Vagina (tissue), 2 donors: ENCODE results near the gene LCN15. TPM values are rescaled to one million over a fixed set of nuclear protein-coding genes. Genes with fewer than 3 reads are reported as not detected.
"Not testable (repeated sequence)": the region's sequence is repeated elsewhere in the genome, so short reads cannot be mapped to it uniquely, and the experiment has no call there.

ENCODE experiments used
- DNase-seq, 2 donors: peaks; one replicate each; pipeline ENCODE4 v3.0.0-alpha.2; 2017; ENCODE audit errors: extremely low spot score in 2 of 2
- H3K27ac ChIP-seq: fragments of 200-600 bp; sonication (generic); one replicate; pipeline ENCODE4 v1.5.1; 2019
- H3K27me3 ChIP-seq: fragments of 200-600 bp; sonication (generic); one replicate; pipeline ENCODE4 v1.5.1; 2019
- H3K36me3 ChIP-seq, 2 donors: fragments of 200-600 bp; sonication (generic); one replicate each; pipeline ENCODE4 v1.5.1; 2017 to 2019
- H3K4me1 ChIP-seq: fragments of 200-600 bp; sonication (generic); one replicate; pipeline ENCODE4 v1.5.1; 2019
- H3K4me3 ChIP-seq, 2 donors: fragments of 200-600 bp; sonication (generic); 1 replicate in 1 of 2; 2 replicates in 1 of 2; pipeline ENCODE4 v1.5.1; 2016 to 2019
- H3K9me3 ChIP-seq: fragments of 200-600 bp; sonication (generic); one replicate; pipeline ENCODE4 v1.5.1; 2019
- CTCF ChIP-seq, 3 experiments: fragments of 450-650 bp in 2 of 3; fragments of 200-600 bp in 1 of 3; sonication (generic) in 1 of 3; IDR thresholded peaks; one replicate each; pipeline ENCODE4 v1.5.1; 2017 to 2019; ENCODE audit warnings: antibody characterized with exemption in 3 of 3, mild to moderate bottlenecking in 2 of 3, moderate library complexity in 2 of 3
- POLR2A ChIP-seq, 2 donors: fragments of 450-650 bp; IDR thresholded peaks; one replicate each; pipeline ENCODE4 v1.6.1; 2017; ENCODE audit warnings: antibody characterized with exemption in 2 of 2, mild to moderate bottlenecking in 2 of 2, moderate library complexity in 2 of 2
- POLR2AphosphoS5 ChIP-seq, 2 donors: sonication (generic); formaldehyde crosslinking; IDR thresholded peaks; one replicate each; pipeline ENCODE4 v1.9.0; 2017; ENCODE audit warnings: antibody characterized with exemption in 2 of 2, mild to moderate bottlenecking in 2 of 2, low read depth in 1 of 2; ENCODE audit not compliant: insufficient read depth in 1 of 2
- intact Hi-C: fragments of 100-400 bp; cut with DNase I; formaldehyde crosslinking; loops from one replicate; pipeline ENCODE4 v1.15.1; 2023
- total RNA-seq: library from RNA; depleted of rRNA; stranded (reverse); fragments of >200 nt; gene quantifications from one replicate; pipeline ENCODE4 v1.2.3, GENCODE V29; 2016

LCN15 gene
- total RNA-seq, 1 donor from 2014 or later = not detected

GRCh38 chr9:136759001-136759400 lies 5.3 kb downstream of the LCN15 start:
- peaks cover 5% of the 10 kb centered on the region for H3K4me1 ChIP-seq
- DNase-seq = no peak
- no peaks in the 10 kb centered on the region for H3K27me3 ChIP-seq
- TF ChIP-seq POLR2AphosphoS5 (IDR thresholded peaks at IDR 0.05; ENCODE audit: insufficient read depth in 1 of 2, low read depth in 1 of 2) (no peak), CTCF (IDR thresholded peaks at IDR 0.05) (no peak), POLR2A (IDR thresholded peaks at IDR 0.05) (no peak)
- no peaks in the 10 kb centered on the region for H3K36me3 ChIP-seq
- intact Hi-C loops = no loop called here
- H3K27ac ChIP-seq = no peak overlapping the region
- no peak overlapping the region for H3K4me3 ChIP-seq
- H3K9me3 ChIP-seq = peaks cover 6% of the 10 kb centered on the region

- H3K27ac ChIP-seq = no peak overlapping the region
- H3K36me3 ChIP-seq = no peaks in the 10 kb centered on the region
- DNase-seq = no peak
- no peaks in the 10 kb centered on the region for H3K27me3 ChIP-seq
- TF ChIP-seq CTCF (IDR thresholded peaks at IDR 0.05) = no peak
- no peak for TF ChIP-seq POLR2A (IDR thresholded peaks at IDR 0.05)
- TF ChIP-seq POLR2AphosphoS5 (IDR thresholded peaks at IDR 0.05; ENCODE audit: insufficient read depth in 1 of 2, low read depth in 1 of 2) = no peak
- H3K4me3 ChIP-seq = no peak overlapping the region
- intact Hi-C loops = no loop called here
- no peaks in the 10 kb centered on the region for H3K4me1 ChIP-seq
- H3K9me3 ChIP-seq = peaks cover 6% of the 10 kb centered on the region
Observed at GRCh38 chr9:136757751-136758140, 6.6 kb downstream of the LCN15 start.

GRCh38 chr9:136757328-136757727 lies 7.0 kb downstream of the LCN15 start:
- DNase-seq = no peak
- Histone ChIP-seq H3K27ac (no peak overlapping the region), H3K9me3 (peaks cover 6% of the 10 kb centered on the region), H3K4me1 (no peaks in the 10 kb centered on the region), H3K4me3 (no peak overlapping the region), H3K36me3 (no peaks in the 10 kb centered on the region), H3K27me3 (no peaks in the 10 kb centered on the region)
- intact Hi-C loops = no loop called here
- TF ChIP-seq POLR2AphosphoS5 (IDR thresholded peaks at IDR 0.05; ENCODE audit: insufficient read depth in 1 of 2, low read depth in 1 of 2) = no peak
- TF ChIP-seq POLR2A (IDR thresholded peaks at IDR 0.05) = no peak

- peaks cover 6% of the 10 kb centered on the region for H3K9me3 ChIP-seq
- no peak overlapping the region for H3K4me3 ChIP-seq
- H3K27ac ChIP-seq = no peak overlapping the region
- intact Hi-C loops = no loop called here
- H3K27me3 ChIP-seq = no peaks in the 10 kb centered on the region
- TF ChIP-seq POLR2AphosphoS5 (IDR thresholded peaks at IDR 0.05; ENCODE audit: insufficient read depth in 1 of 2, low read depth in 1 of 2) (no peak), CTCF (IDR thresholded peaks at IDR 0.05) (no peak), POLR2A (IDR thresholded peaks at IDR 0.05) (no peak)
- H3K36me3 ChIP-seq = no peaks in the 10 kb centered on the region
- DNase-seq = no peak
- no peaks in the 10 kb centered on the region for H3K4me1 ChIP-seq
Observed at GRCh38 chr9:136756836-136757235, 7.5 kb downstream of the LCN15 start.

GRCh38 chr9:136756134-136756438 lies 8.2 kb downstream of the LCN15 start:
- TF ChIP-seq CTCF (IDR thresholded peaks at IDR 0.05) = no peak
- no peak for TF ChIP-seq POLR2AphosphoS5 (IDR thresholded peaks at IDR 0.05; ENCODE audit: insufficient read depth in 1 of 2, low read depth in 1 of 2)
- no peak for TF ChIP-seq POLR2A (IDR thresholded peaks at IDR 0.05)
- H3K4me1 ChIP-seq = no peaks in the 10 kb centered on the region
- H3K36me3 ChIP-seq = no peaks in the 10 kb centered on the region
- no peaks in the 10 kb centered on the region for H3K27me3 ChIP-seq
- peaks cover 6% of the 10 kb centered on the region for H3K9me3 ChIP-seq
- no peak overlapping the region for H3K4me3 ChIP-seq
- no peak for DNase-seq
- intact Hi-C loops = no loop called here
- H3K27ac ChIP-seq = no peak overlapping the region

GRCh38 chr9:136755302-136756133 lies 8.8 kb downstream of the LCN15 start:
- H3K36me3 ChIP-seq, H3K4me1 ChIP-seq, H3K9me3 ChIP-seq, DNase-seq, H3K27ac ChIP-seq, H3K27me3 ChIP-seq, intact Hi-C loops, H3K4me3 ChIP-seq: not testable (repeated sequence)
